Osteocyte (in vitro differentiated cells): Measurements from ENCODE around the gene PANK3. TPM values are rescaled to one million over a fixed set of nuclear protein-coding genes. Genes with fewer than 3 reads are reported as not detected.

Experiments
- microRNA-seq: library from miRNA; unstranded; fragments of <30 nt; microRNA quantifications from one replicate; pipeline ENCODE4 v1.1.0, GENCODE V29; 2020; ENCODE audit not compliant: unreplicated experiment
- total RNA-seq: library from RNA; stranded (reverse); gene quantifications from 2 replicates; pipeline ENCODE4 v1.2.1, GENCODE V29; 2021

The PANK3 gene
- total RNA-seq, 1 donor from 2014 or later, result 70.8 TPM

Small RNAs within 50 kb of the gene (microRNA-seq; reads per million reads assigned to microRNA genes)
- not detected for gene MIR103A1
- gene MIR103B1, result not detected

Other genes starting within 250 kb of the PANK3 start
- 82.7 and 87.6 TPM in 2 replicates for gene RARS1, start 92.9 kb downstream of the PANK3 start, total RNA-seq
- gene FBLL1, start 50.1 kb downstream of the PANK3 start, total RNA-seq, result 3.8 and 4.6 TPM in 2 replicates